Heart left ventricle (tissue), 13 donors: ENCODE results near the gene LGALS7.

Experiments used
- POLR2A ChIP-seq, 2 donors: fragments of 450-650 bp; IDR thresholded peaks; one replicate each; pipeline ENCODE4 v1.6.1; 2017; ENCODE audit warnings: antibody characterized with exemption in 2 of 2, mild to moderate bottlenecking in 2 of 2, moderate library complexity in 2 of 2
- TF ChIP-seq, protein P1 (sequence below), 12 donors: fragments of 200-600 bp; sonication (generic) in 4 of 12; IDR thresholded peaks; one replicate each; pipeline versions ENCODE4 v1.5.0 to v1.8.0; 2018 to 2022; ENCODE audit warnings: antibody characterized with exemption in 12 of 12, mild to moderate bottlenecking in 5 of 12
- donor health status: ischemic (EF 13 %, LVEDD 7.1; RV severe dilation, severe dysfunction).
- donor health status: DM: no; HTN: yes; CAD: no.
- donor health status: DM: no; HTN: no; CAD: no.
- donor health status: ischemic (EF 25% LVEDD 6.9; RV normal size, moderate dysfunction).
- donor health status: ischemic (EF 25% LVEDD 5.7; RV mildly dilated, moderate dysfunction).
- donor health status: ischemic (EF 35%, LVEDD 5.7; RV mildly dilated, moderate dysfunction).
- donor health status: nonischemic (EF 11% LVEDD 7.7; RV severe dilation, severe dysfunction).
- donor health status: DM: yes; HTN: yes; CAD: no.
- donor health status: PGD.
- donor health status: ischemic (EF 29% LVEDD 5.4; RV normal size, mild dysfunction).
- donor health status: nonischemic (EF 23%, LVEDD 6.1; RV moderate dilation, normal function).

DNA sequence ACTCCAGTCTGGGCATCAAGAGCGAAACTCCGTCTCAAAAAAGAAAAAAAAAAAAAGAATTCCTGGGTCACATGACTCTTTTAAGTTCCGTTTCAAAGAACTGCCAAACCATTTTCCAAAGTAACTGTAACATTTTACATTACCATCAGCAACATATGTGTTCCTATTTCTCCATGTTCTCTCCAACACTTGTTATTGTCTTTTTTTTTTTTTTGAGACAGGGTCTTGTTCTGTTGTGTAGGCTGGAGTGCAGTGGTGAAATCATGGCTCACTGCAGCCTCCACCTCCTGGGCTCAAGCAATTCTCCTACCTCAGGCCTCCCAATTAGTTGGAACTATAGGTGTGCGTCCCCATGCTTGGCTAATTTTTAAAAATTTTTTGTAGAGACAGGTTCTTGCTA is 22.2 kb upstream of the LGALS7 start:
- TF ChIP-seq, protein P1, sequence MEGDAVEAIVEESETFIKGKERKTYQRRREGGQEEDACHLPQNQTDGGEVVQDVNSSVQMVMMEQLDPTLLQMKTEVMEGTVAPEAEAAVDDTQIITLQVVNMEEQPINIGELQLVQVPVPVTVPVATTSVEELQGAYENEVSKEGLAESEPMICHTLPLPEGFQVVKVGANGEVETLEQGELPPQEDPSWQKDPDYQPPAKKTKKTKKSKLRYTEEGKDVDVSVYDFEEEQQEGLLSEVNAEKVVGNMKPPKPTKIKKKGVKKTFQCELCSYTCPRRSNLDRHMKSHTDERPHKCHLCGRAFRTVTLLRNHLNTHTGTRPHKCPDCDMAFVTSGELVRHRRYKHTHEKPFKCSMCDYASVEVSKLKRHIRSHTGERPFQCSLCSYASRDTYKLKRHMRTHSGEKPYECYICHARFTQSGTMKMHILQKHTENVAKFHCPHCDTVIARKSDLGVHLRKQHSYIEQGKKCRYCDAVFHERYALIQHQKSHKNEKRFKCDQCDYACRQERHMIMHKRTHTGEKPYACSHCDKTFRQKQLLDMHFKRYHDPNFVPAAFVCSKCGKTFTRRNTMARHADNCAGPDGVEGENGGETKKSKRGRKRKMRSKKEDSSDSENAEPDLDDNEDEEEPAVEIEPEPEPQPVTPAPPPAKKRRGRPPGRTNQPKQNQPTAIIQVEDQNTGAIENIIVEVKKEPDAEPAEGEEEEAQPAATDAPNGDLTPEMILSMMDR (IDR thresholded peaks at IDR 0.05), result no peak
- TF ChIP-seq POLR2A (IDR thresholded peaks at IDR 0.05), result no peak
